ENCODE measurements around the gene CADPS.

CADPS gene

GRCh38 chr3:62355703-62356102 lies 519.5 kb downstream of the CADPS start:
- no peak overlapping the region for H3K27ac ChIP-seq
- ChIA-PET CTCF (no interaction called here), POLR2A (ENCODE audit: low non-redundant PET) (no interaction called here)
- no peak for DNase-seq (ENCODE audit: low spot score)
- no peak for TF ChIP-seq CTCF (conservative IDR thresholded peaks at IDR 0.05; ENCODE audit: low read depth)
